ENCODE results near the gene HM13. TPM values are rescaled to one million over a fixed set of nuclear protein-coding genes. Genes with fewer than 3 reads are reported as not detected.
"Not testable (repeated sequence)": the region's sequence is repeated elsewhere in the genome, so short reads cannot be mapped to it uniquely, and the experiment has no call there.

Gene HM13
- total RNA-seq, 5 donors from 2014 or later (not counting 1 experiment from before 2014, with no cell fraction given), result 108 to 149 (median 140) TPM

DNA sequence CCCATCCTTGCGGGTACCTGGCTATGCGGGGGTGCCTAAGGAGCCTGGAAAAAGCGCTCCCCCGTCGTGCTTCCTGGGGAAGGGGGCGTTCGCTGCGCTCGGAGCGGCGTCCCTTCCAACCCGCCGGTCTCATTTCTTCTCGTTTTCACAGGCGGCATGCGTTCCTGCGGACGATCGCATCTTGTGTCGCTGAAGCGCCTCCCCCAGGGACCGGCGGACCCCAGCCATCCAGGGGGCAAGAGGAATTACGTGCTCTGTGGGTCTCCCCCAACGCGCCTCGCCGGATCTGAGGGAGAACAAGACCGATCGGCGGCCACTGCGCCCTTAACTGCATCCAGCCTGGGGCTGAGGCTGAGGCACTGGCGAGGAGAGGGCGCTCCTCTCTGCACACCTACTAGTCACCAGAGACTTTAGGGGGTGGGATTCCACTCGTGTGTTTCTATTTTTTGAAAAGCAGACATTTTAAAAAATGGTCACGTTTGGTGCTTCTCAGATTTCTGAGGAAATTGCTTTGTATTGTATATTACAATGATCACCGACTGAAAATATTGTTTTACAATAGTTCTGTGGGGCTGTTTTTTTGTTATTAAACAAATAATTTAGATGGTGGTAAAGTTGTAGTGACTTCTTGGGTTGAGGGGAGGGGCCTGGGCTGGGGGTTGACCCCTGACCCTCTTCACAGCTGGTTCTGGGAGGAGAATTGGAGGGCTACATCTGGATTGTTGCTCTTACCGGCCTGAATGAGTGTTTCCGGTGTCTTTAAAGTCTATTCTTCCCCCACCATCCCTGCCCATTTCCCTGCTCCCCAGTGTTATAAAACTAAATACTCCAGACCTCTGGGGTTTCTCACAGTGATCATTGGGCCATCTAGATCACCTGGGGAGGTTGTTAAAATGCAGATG, 91.9 kb downstream of the HM13 start:
- no peak for ATAC-seq (replicated peaks in 1 of 4)
- Mint-ChIP-seq H3K36me3 (no peaks in the 10 kb centered on the region), H3K9me3 (no peaks in the 10 kb centered on the region), H3K27me3 (peaks cover 20 to 47% of the 10 kb centered on the region in 2 donors), H3K4me3 (peak overlapping the region; percentile 85 to 93 (median 88)), H3K4me1 (peaks cover 28 to 31% (median 30%) of the 10 kb centered on the region in 3 donors), H3K27ac (no peak overlapping the region)
- peaks cover 4 to 85% of the 10 kb centered on the region in 2 experiments for H3K27me3 ChIP-seq (replicated peaks in 1 of 2; ENCODE audit: control insufficient read depth in 2 of 2, extremely low read depth in 1 of 2, insufficient read depth in 2 of 2, low read length in 1 of 2)
- H3K4me1 ChIP-seq (ENCODE audit: control insufficient read depth in 1 of 2, extremely low read depth in 1 of 2, insufficient read depth in 2 of 2, low read length in 2 of 2), result peaks cover 8 to 29% of the 10 kb centered on the region in 2 experiments
- no peak overlapping the region for H3K27ac ChIP-seq (ENCODE audit: low read length)
- peak in 6 of 35 experiments; percentile 2 to 30 (median 12) for DNase-seq
- WGBS (ENCODE audit: insufficient coverage), result 1% methylated on average over 25 of the region's 39 CpGs
- peak overlapping the region; percentile 46 to 81 for H3K4me3 ChIP-seq (ENCODE audit: control insufficient read depth in 1 of 2, extremely low read depth in 1 of 2, low read length in 1 of 2)
- ChIA-PET CTCF (interaction anchor here (0.7 to 2.4 kb wide), 6 partner anchors 33 to 117 kb away, joined by 3 to 14 read pairs (median 4); no protein-coding TSS in a partner anchor), POLR2A (interaction anchor here in 1 of 2 donors (0.6 kb wide), 1 partner anchor 14 kb away, joined by 4 read pairs; no protein-coding TSS in a partner anchor)
- no peaks in the 10 kb centered on the region for H3K36me3 ChIP-seq (ENCODE audit: control insufficient read depth in 2 of 2, extremely low read depth in 1 of 2, insufficient read depth in 1 of 2, low read length in 1 of 2)
- H3K9me3 ChIP-seq, result no peaks in the 10 kb centered on the region

DNA sequence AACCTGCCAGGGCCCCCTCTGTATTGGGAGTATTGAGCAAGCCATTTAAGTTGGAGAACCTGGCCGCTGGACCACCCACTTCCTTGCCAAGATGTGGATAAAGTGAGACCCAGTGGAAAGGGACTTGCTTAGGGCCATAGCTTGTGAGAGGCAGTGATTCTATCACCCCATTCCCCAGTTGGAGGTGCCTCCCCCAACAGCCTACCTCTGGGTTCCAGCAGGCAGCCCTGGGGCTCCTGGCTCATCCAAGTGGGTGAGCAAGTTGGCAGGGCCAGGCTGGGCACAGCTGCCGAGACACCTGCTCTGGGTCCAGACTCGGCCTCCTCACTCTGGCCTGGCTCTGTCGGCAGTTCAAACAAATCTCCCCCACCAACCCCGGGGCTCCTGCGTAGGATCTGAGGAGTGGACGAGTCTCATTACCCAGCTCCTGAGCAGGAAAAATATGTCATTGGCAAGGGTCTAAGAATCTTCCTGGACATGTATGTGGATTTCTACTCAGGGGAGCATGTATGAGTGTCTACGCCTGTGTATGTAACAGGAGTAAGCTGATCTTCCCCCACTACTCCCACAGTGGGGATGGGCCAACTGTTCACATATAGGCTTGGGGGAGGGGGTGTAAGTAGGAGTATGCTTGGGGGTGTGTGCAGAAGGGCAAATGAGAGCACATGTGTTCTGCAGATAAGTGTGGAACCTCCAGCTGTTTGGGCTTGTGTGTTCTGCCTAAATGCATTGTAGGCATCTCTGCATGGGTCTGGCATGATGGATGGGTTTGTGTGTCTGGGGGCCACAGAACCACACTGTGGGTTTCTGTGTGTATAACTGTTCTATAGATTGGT, 92.8 kb downstream of the HM13 start:
- POLR2A ChIA-PET, result interaction anchor here in 1 of 2 donors (0.6 kb wide), 1 partner anchor 273 kb away, joined by 10 read pairs; no protein-coding TSS in a partner anchor
- H3K36me3 Mint-ChIP-seq, result no peaks in the 10 kb centered on the region
- H3K27me3 Mint-ChIP-seq, result peaks cover 20 to 47% of the 10 kb centered on the region in 2 donors
- DNase-seq (no peak), ATAC-seq (replicated peaks in 1 of 4) (no peak)
- Histone ChIP-seq H3K27ac (ENCODE audit: low read length) (no peak overlapping the region), H3K27me3 (replicated peaks in 1 of 2; ENCODE audit: control insufficient read depth in 2 of 2, extremely low read depth in 1 of 2, insufficient read depth in 2 of 2, low read length in 1 of 2) (peaks cover 4 to 82% of the 10 kb centered on the region in 2 experiments), H3K4me3 (ENCODE audit: control insufficient read depth in 1 of 2, extremely low read depth in 1 of 2, low read length in 1 of 2) (no peak overlapping the region), H3K9me3 (no peaks in the 10 kb centered on the region), H3K4me1 (ENCODE audit: control insufficient read depth in 1 of 2, extremely low read depth in 1 of 2, insufficient read depth in 2 of 2, low read length in 2 of 2) (peaks cover 8 to 29% of the 10 kb centered on the region in 2 experiments), H3K36me3 (ENCODE audit: control insufficient read depth in 2 of 2, extremely low read depth in 1 of 2, insufficient read depth in 1 of 2, low read length in 1 of 2) (no peaks in the 10 kb centered on the region)
- peaks cover 28 to 31% (median 30%) of the 10 kb centered on the region in 3 donors for H3K4me1 Mint-ChIP-seq
- 100% methylated on average over 3 of the region's 8 CpGs for WGBS (ENCODE audit: insufficient coverage)
- CTCF ChIA-PET, result interaction anchor here (0.6 to 1.0 kb wide), 4 partner anchors 37 to 60 kb away, joined by 4 read pairs; no protein-coding TSS in a partner anchor
- peak overlapping the region in 2 of 3 donors; percentile 25 to 85 for H3K4me3 Mint-ChIP-seq
- H3K9me3 Mint-ChIP-seq, result no peaks in the 10 kb centered on the region
- H3K27ac Mint-ChIP-seq, result no peak overlapping the region

DNA sequence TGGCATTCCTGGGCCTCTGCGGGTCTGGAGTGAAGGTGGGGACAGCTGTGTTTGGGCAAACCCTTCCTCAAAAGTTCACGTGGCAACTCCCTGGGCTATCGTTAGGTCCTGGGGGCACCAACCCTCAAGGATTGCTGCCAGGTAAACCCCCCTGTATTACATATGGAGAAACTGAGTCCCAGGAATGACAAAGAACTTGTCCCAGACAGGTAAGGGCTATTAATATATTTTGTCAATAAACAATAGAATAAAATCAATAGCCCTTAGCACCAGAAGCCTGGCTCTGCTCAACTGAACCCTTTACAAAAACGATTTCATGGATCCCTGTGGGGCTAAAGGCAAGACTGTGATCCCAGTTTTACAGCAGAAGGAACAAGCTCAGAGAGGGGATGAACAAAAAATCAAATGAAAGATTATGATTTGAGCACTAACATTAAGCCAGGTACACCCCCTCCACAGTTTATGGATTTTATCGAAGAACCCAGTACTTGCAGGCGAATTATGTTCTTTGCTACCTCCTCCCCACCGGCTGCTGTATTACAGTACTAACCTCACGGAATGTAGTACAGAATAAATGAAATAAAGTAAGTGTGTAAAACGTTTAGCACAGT, 93.5 kb downstream of the HM13 start:
- H3K36me3 ChIP-seq (ENCODE audit: control insufficient read depth in 2 of 2, extremely low read depth in 1 of 2, insufficient read depth in 1 of 2, low read length in 1 of 2), result no peaks in the 10 kb centered on the region

DNA sequence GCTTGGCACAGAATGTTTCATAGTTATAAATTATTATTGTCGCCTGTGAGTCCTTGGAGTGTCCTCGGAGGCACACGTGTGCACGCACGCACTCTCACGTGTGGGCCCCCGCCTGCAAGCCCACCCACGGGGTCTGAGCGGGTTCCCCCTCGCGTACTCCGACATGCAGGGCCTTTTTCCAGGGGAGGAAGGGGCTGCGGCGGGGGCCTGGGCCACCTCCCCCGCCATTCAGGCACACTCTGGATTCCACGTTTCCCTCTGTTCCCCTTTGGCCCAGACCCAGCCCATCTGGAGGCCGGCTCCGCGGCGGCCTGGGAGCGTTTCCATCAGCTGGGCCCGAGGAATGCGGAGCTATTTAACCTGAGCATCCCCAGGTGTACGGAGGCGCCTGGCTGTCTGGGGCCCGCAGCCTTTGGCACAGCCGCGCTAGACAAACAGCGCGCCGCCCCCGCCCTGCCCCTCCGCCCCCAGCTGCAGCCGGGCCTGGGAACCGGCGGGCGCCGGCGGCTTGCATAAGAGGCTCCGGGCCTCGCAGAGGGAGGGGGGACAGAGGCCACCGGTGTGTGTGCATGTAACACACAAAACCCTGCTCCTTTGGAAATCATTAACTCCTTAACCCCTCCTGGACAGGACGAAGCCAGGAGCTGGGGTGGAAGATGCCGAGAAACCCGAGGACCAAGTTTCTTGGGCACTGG, 94.2 kb downstream of the HM13 start:
- ChIA-PET POLR2A (interaction anchor here in 1 of 2 donors (0.6 kb wide), 2 partner anchors 14 to 22 kb away, joined by 3 to 5 read pairs; no protein-coding TSS in a partner anchor), CTCF (interaction anchor here in 1 of 2 donors (0.6 kb wide), 1 partner anchor 9 kb away, joined by 3 read pairs; no protein-coding TSS in a partner anchor)
- Histone ChIP-seq H3K9me3 (no peaks in the 10 kb centered on the region), H3K27me3 (replicated peaks in 1 of 2; ENCODE audit: control insufficient read depth in 2 of 2, extremely low read depth in 1 of 2, insufficient read depth in 2 of 2, low read length in 1 of 2) (peaks cover 4 to 75% of the 10 kb centered on the region in 2 experiments), H3K4me1 (ENCODE audit: control insufficient read depth in 1 of 2, extremely low read depth in 1 of 2, insufficient read depth in 2 of 2, low read length in 2 of 2) (peaks cover 8 to 30% of the 10 kb centered on the region in 2 experiments), H3K4me3 (ENCODE audit: control insufficient read depth in 1 of 2, extremely low read depth in 1 of 2, low read length in 1 of 2) (no peak overlapping the region), H3K27ac (ENCODE audit: low read length) (no peak overlapping the region), H3K36me3 (ENCODE audit: control insufficient read depth in 2 of 2, extremely low read depth in 1 of 2, insufficient read depth in 1 of 2, low read length in 1 of 2) (no peaks in the 10 kb centered on the region)
- H3K4me3 Mint-ChIP-seq, result no peak overlapping the region
- 38% methylated on average over 28 of the region's 45 CpGs for WGBS (ENCODE audit: insufficient coverage)
- peaks cover 12 to 40% of the 10 kb centered on the region in 2 donors for H3K27me3 Mint-ChIP-seq
- H3K36me3 Mint-ChIP-seq, result no peaks in the 10 kb centered on the region
- no peak for DNase-seq
- ATAC-seq (replicated peaks in 1 of 4), result no peak
- H3K4me1 Mint-ChIP-seq, result peaks cover 21 to 26% (median 25%) of the 10 kb centered on the region in 3 donors
- H3K27ac Mint-ChIP-seq, result no peak overlapping the region
- no peaks in the 10 kb centered on the region for H3K9me3 Mint-ChIP-seq

More for the DNA sequence above, 93.5 kb downstream of the HM13 start:
- Mint-ChIP-seq H3K9me3 (no peaks in the 10 kb centered on the region), H3K27me3 (peaks cover 14 to 43% of the 10 kb centered on the region in 2 donors), H3K27ac (no peak overlapping the region), H3K4me1 (peaks cover 26 to 28% (median 27%) of the 10 kb centered on the region in 3 donors), H3K36me3 (no peaks in the 10 kb centered on the region), H3K4me3 (no peak overlapping the region)
- no peak for DNase-seq
- WGBS (ENCODE audit: insufficient coverage), result 65% methylated on average over 2 of the region's 9 CpGs
- no peak overlapping the region for H3K27ac ChIP-seq (ENCODE audit: low read length)
- H3K27me3 ChIP-seq (replicated peaks in 1 of 2; ENCODE audit: control insufficient read depth in 2 of 2, extremely low read depth in 1 of 2, insufficient read depth in 2 of 2, low read length in 1 of 2), result peaks cover 4 to 79% of the 10 kb centered on the region in 2 experiments
- POLR2A ChIA-PET, result interaction anchor here in 1 of 2 donors (0.6 kb wide), 1 partner anchor 272 kb away, joined by 10 read pairs; no protein-coding TSS in a partner anchor
- no peak for ATAC-seq (replicated peaks in 1 of 4)
- no peak overlapping the region for H3K4me3 ChIP-seq (ENCODE audit: control insufficient read depth in 1 of 2, extremely low read depth in 1 of 2, low read length in 1 of 2)
- H3K4me1 ChIP-seq (ENCODE audit: control insufficient read depth in 1 of 2, extremely low read depth in 1 of 2, insufficient read depth in 2 of 2, low read length in 2 of 2), result peaks cover 8 to 31% of the 10 kb centered on the region in 2 experiments
- CTCF ChIA-PET, result interaction anchor here in 1 of 2 donors (0.6 to 1.0 kb wide), 2 partner anchors 48 to 52 kb away, joined by 4 read pairs; no protein-coding TSS in a partner anchor
- no peaks in the 10 kb centered on the region for H3K9me3 ChIP-seq

DNA sequence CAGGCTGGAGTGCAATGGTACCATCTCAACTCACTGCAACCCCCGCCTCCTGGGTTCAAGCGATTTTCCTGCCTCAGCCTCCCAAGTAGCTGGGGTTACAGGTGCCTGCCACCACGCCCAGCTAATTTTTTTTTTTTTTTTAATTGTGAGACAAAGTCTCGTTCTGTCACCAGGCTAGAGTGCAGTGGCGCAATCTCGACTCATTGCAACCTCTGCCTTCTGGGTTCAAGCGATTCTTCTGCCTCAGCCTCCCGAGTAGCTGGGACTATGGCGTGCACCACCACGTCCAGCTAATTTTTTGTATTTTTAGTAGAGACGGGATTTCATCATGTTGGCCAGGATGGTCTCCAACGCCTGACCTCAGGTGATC, 98.0 kb downstream of the HM13 start:
- not testable (repeated sequence) for H3K9me3 ChIP-seq; H3K9me3 Mint-ChIP-seq; H3K27ac Mint-ChIP-seq; H3K4me3 ChIP-seq (ENCODE audit: control insufficient read depth in 1 of 2, extremely low read depth in 1 of 2, low read length in 1 of 2); DNase-seq; H3K4me3 Mint-ChIP-seq; H3K27ac ChIP-seq (ENCODE audit: low read length); H3K4me1 ChIP-seq (ENCODE audit: control insufficient read depth in 1 of 2, extremely low read depth in 1 of 2, insufficient read depth in 2 of 2, low read length in 2 of 2); ATAC-seq (replicated peaks in 1 of 4); H3K4me1 Mint-ChIP-seq; H3K36me3 Mint-ChIP-seq; H3K36me3 ChIP-seq (ENCODE audit: control insufficient read depth in 2 of 2, extremely low read depth in 1 of 2, insufficient read depth in 1 of 2, low read length in 1 of 2)
- ChIA-PET CTCF (interaction anchor here (0.6 to 4.3 kb wide), 23 partner anchors 8 to 112 kb away, joined by 3 to 139 read pairs (median 5); partner anchors contain the start of gene ID1 (in 2 of the 2)), POLR2A (interaction anchor here in 1 of 2 donors (0.6 to 1.2 kb wide), 2 partner anchors 51 to 1235 kb away, joined by 4 to 5 read pairs; no protein-coding TSS in a partner anchor)
- peaks cover 1 to 44% of the 10 kb centered on the region in 2 experiments for H3K27me3 ChIP-seq (replicated peaks in 1 of 2; ENCODE audit: control insufficient read depth in 2 of 2, extremely low read depth in 1 of 2, insufficient read depth in 2 of 2, low read length in 1 of 2)
- WGBS (ENCODE audit: insufficient coverage), result 92% methylated on average over 11 of the region's 12 CpGs
- H3K27me3 Mint-ChIP-seq, result peaks cover 4 to 20% of the 10 kb centered on the region in 2 donors

Data from T-cell (primary cell).